GM12891 (cell line): Measurements from ENCODE around the gene ARV1.
A peak's percentile ranks its signal among the peaks of the same experiment; 100 is the strongest.
"Not testable (repeated sequence)": the region's sequence is repeated elsewhere in the genome, so short reads cannot be mapped to it uniquely, and the experiment has no call there.

Source experiments
- DNase-seq: peaks from one replicate; pipeline ENCODE4 v3.0.0; 2011; ENCODE audit warnings: low spot score; ENCODE audit not compliant: insufficient read length
- FAIRE-seq: peaks from 2 replicates; lab custom pipeline; 2011; peaks lifted over from hg19 to GRCh38; lab: Jason Lieb, UNC
- PAX5 ChIP-seq: IDR thresholded peaks from 2 replicates; pipeline ENCODE4 v1.6.1; 2011; ENCODE audit warnings: low read length, moderate library complexity, mild to moderate bottlenecking; ENCODE audit not compliant: insufficient read depth, severe bottlenecking
- POLR2A ChIP-seq: IDR thresholded peaks from 2 replicates; pipeline ENCODE4 v1.6.1; 2011; ENCODE audit warnings: low read depth, low read length, control low read depth
- POLR2AphosphoS5 ChIP-seq: IDR thresholded peaks from 2 replicates; pipeline ENCODE4 v1.6.1; 2011; ENCODE audit warnings: low read depth, low read length, control low read depth
- POU2F2 ChIP-seq: IDR thresholded peaks from 2 replicates; pipeline ENCODE4 v1.6.1; 2011; ENCODE audit warnings: low read depth, mild to moderate bottlenecking, control low read depth, low read length, moderate library complexity
- SPI1 ChIP-seq: IDR thresholded peaks from 2 replicates; pipeline ENCODE4 v1.6.1; 2011; ENCODE audit warnings: low read depth, low read length, control low read depth
- TAF1 ChIP-seq: IDR thresholded peaks from 2 replicates; pipeline ENCODE4 v1.6.1; 2011; ENCODE audit warnings: low read depth, low read length, control low read depth

The ARV1 gene

DNA sequence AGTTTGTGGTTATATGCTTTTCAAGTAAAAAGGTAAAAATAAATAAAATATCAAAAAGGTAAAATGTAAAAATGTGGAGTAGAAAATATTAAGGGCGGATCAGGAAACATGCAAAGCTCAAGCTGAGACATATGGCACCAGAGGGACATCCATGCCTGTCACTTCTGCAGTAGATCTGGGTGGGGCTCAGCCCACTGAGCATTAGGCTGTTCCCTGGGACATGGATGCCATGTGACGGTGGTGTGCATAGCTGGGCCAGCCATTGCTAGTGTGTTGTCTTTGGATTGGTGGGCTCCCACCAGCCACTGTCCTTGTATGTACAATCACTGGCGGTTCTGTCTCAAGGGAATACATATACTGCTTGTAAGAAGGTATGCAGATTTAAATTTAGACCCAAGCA is 3.3 kb upstream of the ARV1 start:
- DNase-seq, result no peak
- FAIRE-seq, result no peak
- TF ChIP-seq SPI1 (no peak), PAX5 (no peak), POLR2A (no peak), POLR2AphosphoS5 (no peak), POU2F2 (no peak), TAF1 (no peak)

DNA sequence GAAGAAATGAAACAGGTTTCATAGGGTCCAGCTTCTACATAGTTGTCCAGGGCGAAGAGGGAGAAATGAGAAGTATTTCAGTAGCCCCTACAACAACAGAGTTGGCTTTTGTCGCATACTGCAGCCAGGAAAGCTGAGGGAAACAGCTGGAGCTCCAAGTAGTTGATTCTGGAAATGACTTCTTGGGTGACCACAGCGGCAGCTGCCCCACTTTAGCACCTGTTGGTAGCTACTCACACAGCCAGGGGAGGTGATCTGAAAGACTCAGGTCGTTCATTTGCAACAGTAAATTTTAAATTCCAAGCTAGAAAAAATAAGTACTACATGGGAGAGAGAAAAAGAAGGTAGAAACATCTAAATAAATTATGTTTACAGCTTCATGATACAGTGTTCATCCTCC is 2.5 kb upstream of the ARV1 start:
- no peak for TF ChIP-seq SPI1
- no peak for TF ChIP-seq POU2F2
- TF ChIP-seq POLR2AphosphoS5, result no peak
- no peak for TF ChIP-seq TAF1
- no peak for TF ChIP-seq POLR2A
- no peak for TF ChIP-seq PAX5
- DNase-seq (no peak), FAIRE-seq (no peak)

- TF ChIP-seq SPI1 (peak; percentile 49), POLR2A (no peak)
- FAIRE-seq (peak; percentile 77), DNase-seq (no peak)
These were observed 1.8 kb upstream of the ARV1 start for GRCh38 chr1:230976825-230977747.

DNA sequence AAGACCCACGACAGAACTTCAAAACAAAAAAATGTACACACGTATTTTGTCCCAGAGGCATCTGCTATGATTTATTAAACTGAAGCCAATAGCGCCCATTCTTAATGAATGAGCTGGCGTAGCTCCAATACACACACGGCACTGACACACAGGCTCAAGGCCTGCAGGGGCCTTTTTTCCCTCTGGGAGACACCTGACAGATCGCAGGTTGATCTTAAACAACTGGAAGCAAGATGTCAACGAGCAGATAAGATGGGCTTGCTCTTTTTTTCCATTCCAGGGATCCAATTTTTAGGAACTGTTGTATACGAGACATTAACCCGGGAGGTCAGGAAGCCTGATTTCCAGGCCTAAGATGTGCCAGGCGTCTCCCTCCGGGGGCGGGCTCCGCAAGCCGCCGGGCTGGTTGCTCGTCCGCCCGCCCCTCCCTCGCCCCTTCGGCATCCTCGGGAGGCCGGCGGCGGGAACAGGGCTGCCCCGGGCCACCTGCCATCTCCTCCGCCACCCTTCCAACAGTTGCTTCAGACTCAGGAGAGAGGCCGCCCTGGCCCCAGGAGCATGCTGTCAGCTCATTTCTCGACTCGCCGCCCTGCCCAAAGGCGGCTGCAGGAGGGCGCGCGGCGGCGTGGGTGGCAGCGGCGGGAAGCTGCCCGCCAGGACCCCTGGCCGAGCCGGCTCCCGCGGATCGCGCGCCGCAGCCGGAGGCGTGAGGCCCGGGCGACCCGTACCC is 968 bp upstream of the ARV1 start:
- DNase-seq (peak; percentile 14), FAIRE-seq (no peak)
- TF ChIP-seq POLR2A (no peak), TAF1 (no peak), POLR2AphosphoS5 (no peak), PAX5 (no peak), SPI1 (no peak)

DNA sequence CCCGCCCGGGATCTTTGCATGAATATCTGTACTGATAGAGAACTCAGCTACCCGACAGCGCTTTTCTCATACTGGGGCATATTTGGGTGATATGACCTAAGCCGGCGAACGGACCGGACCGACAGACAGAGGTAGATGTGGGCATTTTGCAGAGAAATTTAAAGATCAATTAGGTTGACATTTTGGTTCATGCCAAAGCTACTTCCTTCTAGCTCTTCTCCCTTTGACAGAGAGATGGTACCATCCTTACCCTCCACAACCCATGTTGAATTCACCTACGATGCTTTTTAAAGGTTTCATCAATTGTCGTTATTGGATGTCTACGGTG is 459 bp downstream of the ARV1 start:
- no peak for FAIRE-seq
- TF ChIP-seq PAX5 (no peak), TAF1 (no peak), POLR2AphosphoS5 (no peak), POLR2A (no peak), POU2F2 (no peak; the same call in 1 of the 2 replicates), SPI1 (no peak)
- DNase-seq, result no peak

DNA sequence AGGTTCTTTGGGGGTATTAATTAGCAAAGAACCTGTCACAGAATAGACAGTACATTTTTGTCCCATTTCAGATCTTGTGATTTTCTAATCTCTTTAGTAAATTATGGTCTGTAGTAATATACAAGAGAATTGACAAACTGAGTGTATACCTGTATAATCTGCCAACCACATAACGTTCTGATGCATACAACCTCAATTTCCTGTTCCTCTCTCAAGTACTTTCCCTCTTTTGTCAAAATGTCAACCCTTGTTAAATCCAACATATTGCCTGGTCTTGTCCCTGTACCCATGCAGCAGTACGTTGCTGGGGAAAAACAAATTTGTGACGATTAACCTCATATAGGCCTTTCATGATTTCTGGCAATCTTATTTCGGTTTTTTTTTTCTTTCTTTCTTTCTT is 1.1 kb downstream of the ARV1 start:
- peak; percentile 54 for TF ChIP-seq SPI1
- no peak for TF ChIP-seq POU2F2
- no peak for DNase-seq
- FAIRE-seq, result peak; percentile 9

GRCh38 chr1:230982696-230983095 is 3.8 kb downstream of the ARV1 start:
- TF ChIP-seq PAX5 (no peak), POLR2AphosphoS5 (no peak), POLR2A (no peak), POU2F2 (no peak), SPI1 (no peak), TAF1 (no peak)
- no peak for FAIRE-seq
- DNase-seq, result no peak

DNA sequence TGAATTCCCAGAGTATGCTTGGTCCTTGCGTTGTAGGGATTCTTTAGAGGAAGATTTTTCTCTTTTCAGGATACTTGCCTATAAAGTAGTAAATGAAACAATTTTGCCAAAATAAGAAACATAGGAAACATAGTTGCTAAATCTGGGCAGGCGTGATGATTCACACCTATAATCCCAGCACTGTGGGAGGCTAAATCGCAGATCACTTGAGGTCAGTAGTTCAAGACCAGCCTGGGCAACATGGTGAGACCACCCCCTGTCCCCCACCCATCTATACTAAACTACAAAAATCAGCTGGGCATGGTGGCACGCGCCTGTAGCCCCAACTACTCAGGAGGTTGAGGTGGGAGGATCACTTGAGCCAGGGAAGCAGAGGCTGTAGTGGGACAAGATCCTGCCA is 4.9 kb downstream of the ARV1 start:
- DNase-seq (no peak), FAIRE-seq (no peak)
- TF ChIP-seq POLR2A, result no peak
- TF ChIP-seq POLR2AphosphoS5, result no peak

- not testable (repeated sequence) for DNase-seq, FAIRE-seq
These were observed 6.0 kb downstream of the ARV1 start for GRCh38 chr1:230984622-230985515.

DNA sequence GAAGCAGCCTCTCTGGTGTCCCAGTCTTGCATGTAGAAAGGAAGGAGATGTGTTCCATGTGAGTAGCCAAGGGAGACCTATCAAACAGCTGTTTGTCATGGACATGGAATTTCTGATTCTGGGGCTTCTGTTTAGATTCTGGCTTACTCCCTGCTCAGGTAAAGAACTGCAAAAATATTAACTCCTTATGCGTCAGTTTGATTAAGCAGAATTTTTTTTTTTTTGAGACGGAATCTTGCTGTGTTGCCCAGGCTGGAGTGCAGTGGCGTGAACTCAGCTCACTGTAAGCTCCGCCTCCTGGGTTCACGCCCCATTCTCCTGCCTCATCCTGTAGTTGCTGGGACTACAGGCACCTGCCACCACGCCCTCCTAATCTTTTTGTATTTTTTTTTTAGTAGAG is 6.8 kb downstream of the ARV1 start:
- FAIRE-seq, result no peak
- TF ChIP-seq TAF1, result no peak
- no peak for TF ChIP-seq POLR2A
- no peak for TF ChIP-seq POLR2AphosphoS5
- no peak for TF ChIP-seq SPI1
- TF ChIP-seq PAX5, result no peak
- DNase-seq, result no peak
